ENCODE results near the gene CRCP.
"Not testable (repeated sequence)": the region's sequence is repeated elsewhere in the genome, so short reads cannot be mapped to it uniquely, and the experiment has no call there.

CRCP gene

GRCh38 chr7:66095010-66095409, 19.6 kb upstream of the CRCP start:
- TF ChIP-seq CTCF (IDR thresholded peaks at IDR 0.05; ENCODE audit: control insufficient read depth, insufficient read depth, low read depth, low read length, missing control alignments): no peak
- H3K4me3 ChIP-seq (ENCODE audit: control insufficient read depth, low read depth, low read length): no peak overlapping the region
- DNase-seq (ENCODE audit: low read depth): no peak

GRCh38 chr7:66099232-66099550, 15.5 kb upstream of the CRCP start:
- no peak for TF ChIP-seq CTCF (IDR thresholded peaks at IDR 0.05; ENCODE audit: control insufficient read depth, insufficient read depth, low read depth, low read length, missing control alignments)
- DNase-seq (ENCODE audit: low read depth): no peak

GRCh38 chr7:66099551-66100407, 14.9 kb upstream of the CRCP start:
- H3K4me3 ChIP-seq (ENCODE audit: control insufficient read depth, low read depth, low read length): peak overlapping the region; percentile 62
- no peak for TF ChIP-seq CTCF (IDR thresholded peaks at IDR 0.05; ENCODE audit: control insufficient read depth, insufficient read depth, low read depth, low read length, missing control alignments)
- peak; percentile 72 for DNase-seq (ENCODE audit: low read depth)

More at GRCh38 chr7:66099232-66099550, 15.5 kb upstream of the CRCP start:
- H3K4me3 ChIP-seq (ENCODE audit: control insufficient read depth, low read depth, low read length): peak overlapping the region; percentile 62

GRCh38 chr7:66100408-66101050, 14.1 kb upstream of the CRCP start:
- no peak for TF ChIP-seq CTCF (IDR thresholded peaks at IDR 0.05; ENCODE audit: control insufficient read depth, insufficient read depth, low read depth, low read length, missing control alignments)
- DNase-seq (ENCODE audit: low read depth): no peak
- H3K4me3 ChIP-seq (ENCODE audit: control insufficient read depth, low read depth, low read length): peak overlapping the region; percentile 62

GRCh38 chr7:66102168-66102567, 12.5 kb upstream of the CRCP start:
- not testable (repeated sequence) for DNase-seq (ENCODE audit: low read depth); H3K4me3 ChIP-seq (ENCODE audit: control insufficient read depth, low read depth, low read length)

- DNase-seq (ENCODE audit: low read depth): peak; percentile 45
These were observed 10.7 kb upstream of the CRCP start for GRCh38 chr7:66103994-66104393.

GRCh38 chr7:66105263-66105748, 9.3 kb upstream of the CRCP start:
- no peak overlapping the region for H3K4me3 ChIP-seq (ENCODE audit: control insufficient read depth, low read depth, low read length)
- no peak for DNase-seq (ENCODE audit: low read depth)
- TF ChIP-seq CTCF (IDR thresholded peaks at IDR 0.05; ENCODE audit: control insufficient read depth, insufficient read depth, low read depth, low read length, missing control alignments): no peak

More at GRCh38 chr7:66103994-66104393, 10.7 kb upstream of the CRCP start:
- not testable (repeated sequence) for H3K4me3 ChIP-seq (ENCODE audit: control insufficient read depth, low read depth, low read length)

GRCh38 chr7:66108410-66108809, 6.2 kb upstream of the CRCP start:
- DNase-seq (ENCODE audit: low read depth); H3K4me3 ChIP-seq (ENCODE audit: control insufficient read depth, low read depth, low read length): not testable (repeated sequence)

Data from AG09309 (cell line).